ENCODE measurements around the gene RASEF.
"Not testable (repeated sequence)": the region's sequence is repeated elsewhere in the genome, so short reads cannot be mapped to it uniquely, and the experiment has no call there.

The RASEF gene

DNA sequence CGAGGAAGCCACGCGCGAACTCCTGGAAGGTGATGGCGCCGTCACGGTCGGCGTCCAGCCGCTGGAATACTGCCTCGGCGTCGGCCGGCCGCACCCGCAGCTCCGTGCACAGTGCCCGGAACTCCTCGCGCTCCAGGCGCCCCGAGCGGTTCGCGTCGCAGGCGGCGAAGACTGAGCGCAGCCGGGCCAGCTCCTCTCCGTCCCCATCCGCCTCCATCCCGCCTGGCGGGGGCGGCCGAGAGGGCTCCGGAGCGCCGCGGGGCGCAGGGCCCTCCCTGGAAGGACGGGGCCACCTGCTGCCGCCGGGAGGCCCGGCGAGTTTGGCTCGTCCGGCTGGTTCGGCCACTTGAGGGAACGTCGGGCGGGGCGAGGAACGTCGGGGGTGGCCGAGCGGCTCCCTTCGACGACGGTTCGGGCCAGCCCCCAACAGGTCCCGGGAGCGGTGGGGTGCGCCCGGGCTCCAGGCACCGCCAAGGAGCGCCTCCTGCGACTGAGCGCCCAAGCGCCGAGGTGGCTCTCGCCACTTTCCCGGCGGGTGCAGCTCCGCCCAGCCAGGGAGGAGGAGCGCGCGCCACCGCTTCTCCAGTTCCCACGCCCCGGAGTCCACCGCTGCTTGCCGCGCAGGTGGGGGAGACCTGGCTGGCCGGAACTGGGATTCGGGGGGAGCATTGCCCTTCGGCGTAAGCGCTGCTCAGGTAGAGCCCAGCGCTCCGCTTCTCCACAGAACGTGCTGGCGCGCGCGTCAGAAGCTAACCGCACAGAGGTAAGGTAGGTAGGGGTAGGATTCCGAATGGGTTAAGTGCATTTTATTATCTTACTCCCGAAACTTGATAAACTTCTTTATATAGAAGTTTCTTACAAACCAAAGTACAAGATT is at the start of gene RASEF:
TSS of gene RASEF (minus strand) at position 492 of the 877 bp plus-strand sequence. CDS start at position 217, 275 bp downstream.
- no peak for DNase-seq

DNA sequence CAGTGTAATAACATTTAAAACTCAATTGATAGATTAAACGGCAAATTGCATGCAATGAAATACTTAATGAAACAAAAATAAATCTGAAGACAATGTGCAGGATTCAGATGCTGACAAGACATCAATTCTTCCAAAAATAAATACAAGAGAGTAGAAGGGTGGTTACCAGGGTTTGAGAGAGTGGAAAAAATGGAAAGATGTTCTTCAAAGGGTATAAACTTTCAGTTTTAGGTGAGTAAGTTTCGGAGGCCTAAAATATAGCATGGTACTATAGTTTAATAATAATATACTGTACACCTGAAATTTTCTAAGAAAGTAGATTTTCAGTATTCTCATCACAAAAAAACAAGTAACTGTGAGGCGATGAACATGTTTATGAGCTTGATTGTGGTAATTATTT is 48.2 kb upstream of the RASEF start:
- no peak for DNase-seq

- DNase-seq, result no peak
Measured at GRCh38 chr9:83109296-83109695, 46.4 kb upstream of the RASEF start.

- no peak for DNase-seq
Measured at GRCh38 chr9:83108208-83108607, 45.3 kb upstream of the RASEF start.

DNA sequence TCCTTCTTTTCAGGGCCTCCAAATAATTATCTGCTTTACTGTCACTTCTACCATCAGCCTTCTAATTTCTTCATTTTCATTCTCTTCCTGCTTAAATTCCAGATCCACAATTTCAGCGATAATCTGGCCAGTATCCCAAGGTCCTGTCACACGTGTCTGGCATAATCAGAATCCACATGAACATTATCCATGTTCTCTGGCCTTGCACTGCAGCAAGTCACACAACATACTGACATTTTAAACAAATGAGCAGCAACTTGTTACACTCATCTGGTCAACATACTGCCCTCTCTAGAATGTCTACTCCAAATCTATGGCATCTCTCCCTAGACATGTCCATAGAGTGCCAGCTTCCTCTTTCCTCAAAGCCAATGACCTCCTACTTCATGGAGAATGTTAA is 43.8 kb upstream of the RASEF start:
- no peak for DNase-seq

- no peak for DNase-seq
Measured at GRCh38 chr9:83106263-83106662, 43.3 kb upstream of the RASEF start.

GRCh38 chr9:83097633-83098032 is 34.7 kb upstream of the RASEF start:
- DNase-seq, result no peak

GRCh38 chr9:83093311-83093710 is 30.4 kb upstream of the RASEF start:
- not testable (repeated sequence) for DNase-seq

DNA sequence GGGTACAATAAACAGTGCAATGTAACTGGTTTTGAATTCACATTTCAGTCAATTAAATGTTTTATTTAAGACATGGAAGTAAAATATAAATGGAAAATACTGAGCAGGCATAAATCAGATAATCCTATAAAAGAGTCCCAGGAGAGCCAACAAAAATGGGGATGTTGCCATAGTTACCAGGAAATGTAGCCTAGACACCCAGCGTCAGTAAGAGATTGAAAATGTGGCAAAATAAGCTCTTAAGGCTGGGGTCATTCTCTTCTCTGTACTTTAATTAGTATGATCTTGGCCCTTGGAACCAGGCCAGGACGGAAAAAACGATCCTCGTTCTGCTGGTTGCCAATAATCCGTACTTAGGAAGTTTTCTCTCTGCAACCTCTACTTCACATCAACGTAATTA is 18.9 kb upstream of the RASEF start:
- DNase-seq, result no peak

DNA sequence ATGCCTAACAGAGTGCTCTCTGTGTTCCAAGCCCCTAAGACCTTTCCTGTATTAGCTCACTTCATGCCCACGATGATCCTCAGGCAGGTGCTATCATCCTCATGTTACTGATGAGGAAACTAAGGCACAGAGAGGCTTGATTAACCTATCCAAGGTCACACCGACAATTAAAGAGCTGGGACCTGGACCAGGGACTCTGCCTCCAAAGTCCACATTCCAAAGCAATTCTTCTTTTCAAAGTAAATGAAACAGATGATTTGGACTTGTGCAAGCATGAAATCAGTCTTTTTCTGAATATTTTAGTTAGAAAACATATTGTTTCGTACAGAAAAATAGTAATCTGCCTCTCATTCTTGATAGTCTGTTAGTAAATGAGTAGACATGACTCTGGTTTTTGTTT is 18.1 kb upstream of the RASEF start:
- no peak for DNase-seq

DNA sequence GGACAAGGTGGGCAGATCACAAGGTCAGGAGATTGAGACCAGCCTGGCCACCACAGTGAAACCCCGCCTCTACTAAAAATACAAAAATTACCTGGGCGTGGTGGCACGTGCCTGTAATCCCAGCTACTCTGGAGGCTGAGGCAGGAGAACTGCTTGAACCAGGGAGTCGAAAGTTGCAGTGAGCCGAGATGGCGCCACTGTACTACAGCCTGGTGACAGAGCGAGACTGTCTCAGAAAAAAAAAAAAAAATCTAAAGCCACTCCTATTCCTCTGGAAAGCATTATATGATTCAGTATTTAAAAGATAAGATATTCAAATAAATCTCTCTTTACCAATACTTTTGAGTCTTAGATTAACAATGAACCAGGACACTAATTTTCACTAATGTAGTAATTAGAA is 13.0 kb upstream of the RASEF start:
- not testable (repeated sequence) for DNase-seq

DNA sequence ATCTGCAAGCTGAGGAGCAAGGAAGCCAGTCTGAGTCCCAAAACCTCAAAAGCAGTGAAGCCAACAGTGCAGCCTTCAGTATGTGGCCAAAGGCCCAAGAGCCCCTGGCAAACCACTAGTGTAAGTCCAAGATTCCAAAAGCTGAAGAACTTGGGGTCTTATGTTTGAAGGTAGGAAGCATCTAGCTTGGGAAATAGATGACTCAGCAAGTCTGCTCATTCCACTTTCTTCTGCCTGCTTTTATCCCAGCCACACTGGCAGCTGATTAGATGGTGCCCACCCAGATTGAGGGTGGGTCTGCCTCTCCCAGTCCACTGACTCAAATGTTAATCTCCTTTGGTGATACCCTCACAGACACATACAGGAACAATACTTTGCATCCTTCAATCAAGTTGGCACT is 9.6 kb upstream of the RASEF start:
- not testable (repeated sequence) for DNase-seq

DNA sequence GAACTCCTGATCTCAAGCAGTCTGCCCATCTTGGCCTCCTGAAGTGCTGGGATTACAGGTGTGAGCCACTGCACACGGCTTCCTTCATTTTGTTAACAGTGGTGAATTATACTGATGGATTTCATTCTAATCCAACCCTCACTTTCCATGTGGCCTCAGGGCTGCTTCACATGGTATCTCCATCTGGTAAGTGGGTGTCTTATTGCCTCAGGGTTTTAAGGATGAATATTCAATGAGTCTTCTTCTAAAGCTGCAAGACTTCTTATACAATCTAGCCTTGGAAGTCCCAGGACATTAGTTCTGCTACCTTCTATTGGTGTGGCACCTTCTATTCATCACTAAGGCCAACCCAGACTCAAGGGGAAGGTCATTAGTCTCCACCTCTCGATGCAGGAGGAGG is 8.7 kb upstream of the RASEF start:
- no peak for DNase-seq

DNA sequence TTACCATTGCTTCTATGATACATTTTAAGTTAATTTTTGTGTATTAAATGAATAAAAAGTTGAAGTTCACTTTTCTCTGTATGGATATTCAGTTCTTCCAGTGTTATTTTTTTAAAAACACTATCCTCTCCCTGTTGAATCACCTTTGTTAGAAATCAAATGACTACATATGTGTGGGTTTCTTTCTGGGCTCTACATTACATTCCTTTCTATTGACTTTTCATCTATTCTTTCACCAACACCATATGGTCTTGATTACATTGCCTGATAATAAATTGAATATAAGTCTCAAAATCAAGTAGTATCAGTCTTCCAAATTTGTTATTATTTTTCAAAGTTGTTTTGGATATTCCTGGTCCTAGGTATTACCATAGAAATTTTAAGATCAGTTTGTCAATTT is 7.3 kb upstream of the RASEF start:
- DNase-seq, result no peak

DNA sequence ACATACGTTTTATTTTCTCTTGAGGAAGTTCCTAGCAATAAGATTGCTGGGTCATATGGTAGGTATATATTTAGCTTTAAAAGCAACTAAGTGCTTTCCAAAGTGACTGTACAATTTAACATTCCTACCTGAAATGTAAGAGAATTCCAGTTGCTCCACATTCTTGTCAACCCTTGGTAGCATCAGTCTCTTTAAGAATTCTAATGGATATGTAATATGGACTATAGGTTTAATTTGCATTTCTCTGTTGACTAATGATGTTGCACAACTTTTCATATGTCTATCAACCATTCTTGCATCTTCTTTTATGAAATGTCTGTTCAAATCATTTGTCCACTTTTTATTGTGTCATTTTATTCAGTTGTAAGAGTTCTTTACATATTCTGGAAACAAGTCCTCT is 6.7 kb upstream of the RASEF start:
- DNase-seq, result no peak

- no peak for DNase-seq
Measured at GRCh38 chr9:83068414-83068813, 5.5 kb upstream of the RASEF start.

- no peak for DNase-seq
Measured at GRCh38 chr9:83067579-83067978, 4.6 kb upstream of the RASEF start.

DNA sequence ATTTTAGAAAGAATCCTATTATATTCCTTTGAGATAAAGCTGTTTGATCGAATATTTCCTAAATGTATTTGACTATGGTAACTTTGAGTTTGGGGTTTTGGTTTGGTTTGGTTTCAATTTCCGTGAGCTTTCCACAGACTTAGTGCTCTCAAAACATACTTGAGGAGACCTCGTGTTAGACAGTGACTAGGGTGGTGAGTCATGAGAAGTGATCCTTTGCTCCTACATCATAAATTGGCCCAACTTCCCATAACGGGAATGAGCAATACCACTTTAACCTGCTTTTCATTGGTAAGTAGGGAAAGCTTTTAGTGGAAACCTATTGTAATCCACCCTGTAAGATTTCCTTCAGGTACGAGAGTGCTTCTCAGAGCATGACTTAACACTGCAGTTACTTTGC is 3.8 kb upstream of the RASEF start:
- DNase-seq, result no peak

DNA sequence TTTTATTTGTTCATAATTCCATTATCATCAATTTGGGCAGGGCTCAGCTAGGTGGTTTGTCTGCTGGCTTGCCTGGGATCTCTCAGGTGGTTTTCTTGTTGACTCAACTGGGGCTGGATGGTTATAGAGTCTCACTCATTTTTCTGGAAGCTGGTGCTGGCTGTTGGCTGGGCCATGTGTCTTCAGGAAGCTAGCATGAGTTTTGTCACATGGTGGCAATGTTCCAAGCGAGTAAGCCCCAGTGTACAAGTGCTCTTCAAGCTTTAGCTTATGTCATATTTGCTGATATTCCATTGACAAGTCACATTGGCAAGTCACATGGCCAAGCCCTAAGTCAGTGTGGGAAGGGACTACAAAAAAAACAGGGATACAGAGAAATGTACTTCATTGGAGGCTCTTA is 2.3 kb upstream of the RASEF start:
- DNase-seq, result no peak

- DNase-seq, result no peak
Measured at GRCh38 chr9:83061990-83062650, 822 bp downstream of the RASEF start.

- DNase-seq, result no peak
Measured at GRCh38 chr9:83061036-83061435, 1.9 kb downstream of the RASEF start.

DNA sequence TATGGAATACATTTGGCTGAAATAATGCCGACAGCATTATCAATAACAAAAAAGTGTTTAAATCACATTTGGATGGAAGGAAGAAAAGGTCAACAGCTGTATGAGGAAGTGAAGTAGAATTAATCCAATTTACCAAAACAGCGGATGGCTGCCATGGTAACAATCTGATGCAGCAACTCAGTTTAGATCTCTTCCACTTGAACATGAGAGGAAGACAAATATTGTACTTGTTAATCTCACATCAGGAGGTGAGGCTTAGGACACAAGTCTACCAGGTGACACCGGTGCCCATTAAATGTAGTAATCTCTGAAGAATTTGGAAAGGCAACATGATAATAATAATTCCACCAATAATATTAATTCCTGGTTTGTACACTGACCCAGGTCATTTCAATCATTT is 2.4 kb downstream of the RASEF start:
- DNase-seq, result no peak

- no peak for DNase-seq
Measured at GRCh38 chr9:83059417-83059816, 3.5 kb downstream of the RASEF start.

DNA sequence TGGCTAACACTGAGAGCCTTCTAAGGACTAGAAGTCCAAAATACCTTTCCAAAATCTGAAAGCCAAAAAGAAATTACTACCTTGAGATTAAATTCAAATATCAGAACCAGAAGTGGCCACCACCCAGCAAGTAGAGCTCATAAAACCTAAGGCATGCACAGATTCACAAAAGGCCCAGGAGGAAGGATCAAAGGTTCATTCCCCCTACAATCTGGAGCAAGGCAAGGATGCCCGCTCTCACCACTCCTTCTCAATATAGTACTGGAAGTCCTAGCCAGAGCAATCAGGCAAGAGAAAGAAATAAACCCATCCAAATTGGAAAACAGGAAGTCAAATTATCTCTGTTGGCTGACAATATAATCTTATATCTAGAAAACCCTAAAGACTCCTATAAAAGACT is 6.0 kb downstream of the RASEF start:
- no peak for DNase-seq

GRCh38 chr9:83056174-83056573 is 6.8 kb downstream of the RASEF start:
- DNase-seq, result no peak
